ENCODE measurements around the gene SLC2A9.

Gene SLC2A9

GRCh38 chr4:9847968-9848748, 173.1 kb downstream of the SLC2A9 start:
- no peak for ATAC-seq (replicated peaks)
- no peaks in the 10 kb centered on the region for H3K9me3 Mint-ChIP-seq
- H3K36me3 Mint-ChIP-seq: no peaks in the 10 kb centered on the region
- peaks cover 8 to 22% of the 10 kb centered on the region in 2 donors for H3K27me3 Mint-ChIP-seq
- no peak overlapping the region for H3K27ac Mint-ChIP-seq
- no peak for DNase-seq
- H3K4me1 Mint-ChIP-seq: no peaks in the 10 kb centered on the region
- no peak overlapping the region for H3K4me3 Mint-ChIP-seq

- Mint-ChIP-seq H3K9me3 (peaks cover 7 to 10% of the 10 kb centered on the region in 2 donors), H3K27me3 (peaks cover 8 to 16% of the 10 kb centered on the region in 2 donors), H3K4me3 (no peak overlapping the region), H3K36me3 (no peaks in the 10 kb centered on the region), H3K4me1 (no peaks in the 10 kb centered on the region), H3K27ac (no peak overlapping the region)
- DNase-seq (no peak), ATAC-seq (replicated peaks) (no peak)
Observed at GRCh38 chr4:9845791-9846493, 175.4 kb downstream of the SLC2A9 start.

- Mint-ChIP-seq H3K27me3 (peaks cover 4 to 8% of the 10 kb centered on the region in 2 donors), H3K36me3 (no peaks in the 10 kb centered on the region), H3K4me3 (no peak overlapping the region), H3K27ac (no peak overlapping the region), H3K9me3 (peaks cover 16 to 17% of the 10 kb centered on the region in 2 donors), H3K4me1 (no peaks in the 10 kb centered on the region)
- no peak for ATAC-seq (replicated peaks)
- no peak for DNase-seq
Observed at GRCh38 chr4:9841072-9841471, 180.2 kb downstream of the SLC2A9 start.

- no peak for ATAC-seq (replicated peaks)
- Mint-ChIP-seq H3K27me3 (peaks cover 0 to 8% of the 10 kb centered on the region in 2 donors), H3K4me1 (no peaks in the 10 kb centered on the region), H3K36me3 (no peaks in the 10 kb centered on the region), H3K27ac (no peak overlapping the region), H3K4me3 (no peak overlapping the region), H3K9me3 (peaks cover 5 to 10% of the 10 kb centered on the region in 2 donors)
- no peak for DNase-seq
Observed at GRCh38 chr4:9835430-9835829, 185.9 kb downstream of the SLC2A9 start.

GRCh38 chr4:9833421-9833820, 187.9 kb downstream of the SLC2A9 start:
- Mint-ChIP-seq H3K27ac (no peak overlapping the region), H3K4me1 (no peaks in the 10 kb centered on the region), H3K4me3 (no peak overlapping the region), H3K27me3 (peaks cover 0 to 8% of the 10 kb centered on the region in 2 donors), H3K36me3 (no peaks in the 10 kb centered on the region), H3K9me3 (peaks cover 0 to 2% of the 10 kb centered on the region in 2 donors)
- ATAC-seq (replicated peaks): peak in 1 of 2 donors; percentile 16
- DNase-seq: no peak

- peaks cover 0 to 8% of the 10 kb centered on the region in 2 donors for H3K27me3 Mint-ChIP-seq
- H3K36me3 Mint-ChIP-seq: no peaks in the 10 kb centered on the region
- DNase-seq (no peak), ATAC-seq (replicated peaks) (no peak)
- no peaks in the 10 kb centered on the region for H3K9me3 Mint-ChIP-seq
- H3K27ac Mint-ChIP-seq: no peak overlapping the region
- H3K4me3 Mint-ChIP-seq: no peak overlapping the region
- no peaks in the 10 kb centered on the region for H3K4me1 Mint-ChIP-seq
Observed at GRCh38 chr4:9832640-9833039, 188.7 kb downstream of the SLC2A9 start.

GRCh38 chr4:9826551-9826950, 194.7 kb downstream of the SLC2A9 start:
- H3K36me3 Mint-ChIP-seq: no peaks in the 10 kb centered on the region
- DNase-seq: no peak
- no peak overlapping the region for H3K4me3 Mint-ChIP-seq
- H3K27ac Mint-ChIP-seq: no peak overlapping the region
- H3K27me3 Mint-ChIP-seq: peaks cover 0 to 7% of the 10 kb centered on the region in 2 donors
- no peak for ATAC-seq (replicated peaks)
- H3K9me3 Mint-ChIP-seq: no peaks in the 10 kb centered on the region
- no peaks in the 10 kb centered on the region for H3K4me1 Mint-ChIP-seq

GRCh38 chr4:9825049-9825448, 196.2 kb downstream of the SLC2A9 start:
- H3K4me1 Mint-ChIP-seq: no peaks in the 10 kb centered on the region
- no peak for DNase-seq
- H3K36me3 Mint-ChIP-seq: no peaks in the 10 kb centered on the region
- ATAC-seq (replicated peaks): peak in 1 of 2 donors; percentile 14
- no peak overlapping the region for H3K27ac Mint-ChIP-seq
- H3K9me3 Mint-ChIP-seq: no peaks in the 10 kb centered on the region
- H3K27me3 Mint-ChIP-seq: peaks cover 0 to 7% of the 10 kb centered on the region in 2 donors
- no peak overlapping the region for H3K4me3 Mint-ChIP-seq

GRCh38 chr4:9820343-9820742, 201.0 kb downstream of the SLC2A9 start:
- DNase-seq (no peak), ATAC-seq (replicated peaks) (no peak)
- peaks cover 4 to 5% of the 10 kb centered on the region in 2 donors for H3K9me3 Mint-ChIP-seq
- no peaks in the 10 kb centered on the region for H3K36me3 Mint-ChIP-seq
- no peaks in the 10 kb centered on the region for H3K4me1 Mint-ChIP-seq
- peaks cover 0 to 3% of the 10 kb centered on the region in 2 donors for H3K27me3 Mint-ChIP-seq
- H3K4me3 Mint-ChIP-seq: no peak overlapping the region
- H3K27ac Mint-ChIP-seq: no peak overlapping the region

GRCh38 chr4:9816285-9816684, 205.0 kb downstream of the SLC2A9 start:
- Mint-ChIP-seq H3K9me3 (peaks cover 4 to 5% of the 10 kb centered on the region in 2 donors), H3K36me3 (no peaks in the 10 kb centered on the region), H3K27ac (no peak overlapping the region), H3K27me3 (peaks cover 0 to 4% of the 10 kb centered on the region in 2 donors), H3K4me1 (no peaks in the 10 kb centered on the region), H3K4me3 (no peak overlapping the region)
- ATAC-seq (replicated peaks): no peak
- DNase-seq: no peak

GRCh38 chr4:9812501-9813340, 208.6 kb downstream of the SLC2A9 start:
- no peak overlapping the region for H3K27ac Mint-ChIP-seq
- H3K4me3 Mint-ChIP-seq: no peak overlapping the region
- DNase-seq (no peak), ATAC-seq (replicated peaks) (peak; percentile 29 to 39)
- peaks cover 4 to 5% of the 10 kb centered on the region in 2 donors for H3K27me3 Mint-ChIP-seq
- H3K36me3 Mint-ChIP-seq: no peaks in the 10 kb centered on the region
- no peaks in the 10 kb centered on the region for H3K4me1 Mint-ChIP-seq
- peaks cover 0 to 1% of the 10 kb centered on the region in 2 donors for H3K9me3 Mint-ChIP-seq

- H3K36me3 Mint-ChIP-seq: no peaks in the 10 kb centered on the region
- no peak overlapping the region for H3K27ac Mint-ChIP-seq
- H3K27me3 Mint-ChIP-seq: peaks cover 4 to 5% of the 10 kb centered on the region in 2 donors
- H3K4me1 Mint-ChIP-seq: no peaks in the 10 kb centered on the region
- H3K4me3 Mint-ChIP-seq: no peak overlapping the region
- no peak for ATAC-seq (replicated peaks)
- no peaks in the 10 kb centered on the region for H3K9me3 Mint-ChIP-seq
- no peak for DNase-seq
Observed at GRCh38 chr4:9811806-9812205, 209.5 kb downstream of the SLC2A9 start.

GRCh38 chr4:9808077-9808476, 213.2 kb downstream of the SLC2A9 start:
- Mint-ChIP-seq H3K4me3 (no peak overlapping the region), H3K27me3 (peaks cover 0 to 14% of the 10 kb centered on the region in 2 donors), H3K9me3 (no peaks in the 10 kb centered on the region), H3K4me1 (no peaks in the 10 kb centered on the region), H3K36me3 (no peaks in the 10 kb centered on the region), H3K27ac (no peak overlapping the region)
- DNase-seq (no peak), ATAC-seq (replicated peaks) (peak in 1 of 2 donors; percentile 53)

- no peak for DNase-seq
- Mint-ChIP-seq H3K4me1 (peaks cover 0 to 2% of the 10 kb centered on the region in 2 donors), H3K27ac (no peak overlapping the region), H3K9me3 (no peaks in the 10 kb centered on the region), H3K36me3 (no peaks in the 10 kb centered on the region), H3K4me3 (no peak overlapping the region), H3K27me3 (peaks cover 7 to 15% of the 10 kb centered on the region in 2 donors)
- ATAC-seq (replicated peaks): no peak
Observed at GRCh38 chr4:9804918-9805317, 216.4 kb downstream of the SLC2A9 start.
